EL (cell line): ENCODE data around the gene ARHGAP15.

Experiments used
- DNase-seq: peaks from one replicate; pipeline ENCODE4 v3.0.0-alpha.2; 2016

The ARHGAP15 gene

GRCh38 chr2:143603846-143604565, 474.8 kb downstream of the ARHGAP15 start:
- DNase-seq, result no peak

GRCh38 chr2:143604566-143604959, 475.3 kb downstream of the ARHGAP15 start:
- DNase-seq, result no peak

GRCh38 chr2:143607231-143608062, 478.2 kb downstream of the ARHGAP15 start:
- peak; percentile 9 for DNase-seq

GRCh38 chr2:143608063-143608423, 478.8 kb downstream of the ARHGAP15 start:
- no peak for DNase-seq

GRCh38 chr2:143608758-143609157, 479.5 kb downstream of the ARHGAP15 start:
- DNase-seq, result no peak

- DNase-seq, result no peak
Measured at GRCh38 chr2:143611336-143611735, 482.1 kb downstream of the ARHGAP15 start.

GRCh38 chr2:143615562-143615961, 486.3 kb downstream of the ARHGAP15 start:
- no peak for DNase-seq

GRCh38 chr2:143616452-143616851, 487.2 kb downstream of the ARHGAP15 start:
- no peak for DNase-seq

GRCh38 chr2:143617803-143618415, 488.7 kb downstream of the ARHGAP15 start:
- DNase-seq, result no peak

- DNase-seq, result no peak
Measured at GRCh38 chr2:143622106-143622505, 492.9 kb downstream of the ARHGAP15 start.

- DNase-seq, result no peak
Measured at GRCh38 chr2:143623231-143623908, 494.2 kb downstream of the ARHGAP15 start.

GRCh38 chr2:143623909-143624260, 494.7 kb downstream of the ARHGAP15 start:
- DNase-seq, result no peak

GRCh38 chr2:143629340-143629739, 500.1 kb downstream of the ARHGAP15 start:
- DNase-seq, result peak; percentile 54

GRCh38 chr2:143632751-143633374, 503.6 kb downstream of the ARHGAP15 start:
- no peak for DNase-seq

GRCh38 chr2:143633419-143633818, 504.2 kb downstream of the ARHGAP15 start:
- peak; percentile 4 for DNase-seq

GRCh38 chr2:143635302-143635701, 506.1 kb downstream of the ARHGAP15 start:
- no peak for DNase-seq

- no peak for DNase-seq
Measured at GRCh38 chr2:143635936-143636335, 506.7 kb downstream of the ARHGAP15 start.

GRCh38 chr2:143640826-143641225, 511.6 kb downstream of the ARHGAP15 start:
- DNase-seq, result no peak

GRCh38 chr2:143645921-143646645, 516.9 kb downstream of the ARHGAP15 start:
- no peak for DNase-seq

GRCh38 chr2:143649226-143649740, 520.1 kb downstream of the ARHGAP15 start:
- DNase-seq, result no peak

GRCh38 chr2:143652692-143653091, 523.5 kb downstream of the ARHGAP15 start:
- no peak for DNase-seq

- DNase-seq, result no peak
Measured at GRCh38 chr2:143668234-143668633, 539.0 kb downstream of the ARHGAP15 start.
